HCEC 1CT (cell line): ENCODE results near the gene B3GALT5.
"Not testable (repeated sequence)": the region's sequence is repeated elsewhere in the genome, so short reads cannot be mapped to it uniquely, and the experiment has no call there.

Experiments used
- DNase-seq: peaks from one replicate; pipeline ENCODE4 v3.0.0-alpha.2; 2017

Gene B3GALT5

DNA sequence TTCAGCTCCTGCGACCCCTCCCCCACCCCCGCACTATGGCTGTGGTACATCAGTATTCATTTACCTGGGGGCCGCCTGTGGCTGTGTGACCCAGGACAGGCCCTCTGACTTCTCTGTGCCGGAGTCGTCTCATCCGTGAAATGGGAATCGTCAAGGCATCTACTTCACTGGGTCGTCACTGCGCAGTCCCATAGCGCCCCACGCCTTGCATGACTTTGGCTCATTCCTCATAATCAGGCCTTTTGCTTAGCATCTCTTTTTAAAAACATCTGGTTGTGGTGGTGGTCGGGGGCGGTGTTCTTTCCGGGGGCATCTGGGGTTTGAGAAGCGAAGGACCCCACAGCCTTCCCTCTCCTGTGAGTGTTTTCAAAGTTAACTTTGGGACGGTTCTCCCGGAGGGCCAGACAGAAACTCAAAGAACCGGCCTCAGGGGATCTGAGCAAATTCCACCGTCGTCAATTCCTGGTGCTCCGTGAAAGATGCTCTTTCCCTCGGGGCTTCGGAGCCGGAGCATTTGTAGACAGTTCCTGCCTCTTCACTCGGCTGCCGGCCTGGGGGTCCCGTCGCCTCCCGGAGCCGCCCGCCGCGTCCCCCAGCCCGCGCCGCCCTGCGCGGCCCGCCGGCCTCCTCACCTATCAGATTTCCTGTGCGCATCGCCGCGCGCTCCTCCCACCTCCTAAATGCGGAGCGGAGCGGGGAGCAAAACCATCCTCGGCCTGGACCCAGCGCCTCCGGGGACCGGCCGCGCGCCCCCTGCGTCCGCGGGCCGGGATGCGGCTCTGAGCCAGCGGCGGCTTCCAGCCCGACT, at the start of gene B3GALT5:
TSS of gene B3GALT5 (plus strand) at position 708 of the 808 bp plus-strand sequence. CDS start 47,620 bp downstream, outside the sequence.
- DNase-seq: no peak

- DNase-seq: no peak
Measured at GRCh38 chr21:39564200-39564599, 48.5 kb upstream of the B3GALT5 start.

GRCh38 chr21:39567180-39567972, 45.4 kb upstream of the B3GALT5 start:
- no peak for DNase-seq

GRCh38 chr21:39568361-39568760, 44.4 kb upstream of the B3GALT5 start:
- DNase-seq: no peak

DNA sequence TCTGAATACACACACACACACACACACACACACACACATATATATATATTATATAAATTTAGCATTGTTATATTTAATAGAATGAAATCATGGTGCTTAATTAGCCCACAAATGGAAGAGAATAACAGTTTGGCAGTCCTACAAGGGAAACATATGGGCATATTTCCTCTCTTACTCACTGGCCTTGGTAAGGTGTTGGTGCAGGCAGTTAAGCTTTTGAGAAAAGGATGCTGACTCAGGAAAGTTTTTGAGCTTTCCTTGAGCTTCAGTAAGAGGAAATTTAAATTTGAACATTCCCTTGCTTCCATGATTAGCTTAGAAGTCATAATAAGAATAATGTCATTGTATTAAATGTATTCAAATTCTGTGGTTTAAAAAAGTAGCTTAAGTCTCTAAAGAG, 37.0 kb upstream of the B3GALT5 start:
- DNase-seq: no peak

- no peak for DNase-seq
Measured at GRCh38 chr21:39576518-39577128, 36.1 kb upstream of the B3GALT5 start.

- no peak for DNase-seq
Measured at GRCh38 chr21:39579734-39580332, 32.9 kb upstream of the B3GALT5 start.

DNA sequence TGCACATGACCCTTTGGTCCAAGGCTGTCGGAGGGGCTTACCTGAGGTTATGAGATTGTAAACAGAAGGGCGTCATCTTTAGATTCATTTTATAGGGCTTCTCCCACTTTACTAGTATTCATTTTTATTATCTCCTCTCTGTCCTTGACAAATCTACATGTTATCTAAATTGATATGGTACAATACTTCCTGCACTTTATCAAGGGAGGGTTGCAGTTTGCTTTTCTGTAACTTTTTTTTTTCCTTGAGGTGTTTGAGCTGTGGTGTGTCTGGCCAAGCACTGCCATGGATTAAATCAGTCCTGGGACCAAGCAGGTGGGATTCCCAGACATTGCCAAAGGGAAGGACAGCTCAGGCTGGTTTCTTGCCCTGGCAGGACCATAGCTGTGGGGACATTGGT, 32.0 kb upstream of the B3GALT5 start:
- DNase-seq: no peak

- no peak for DNase-seq
Measured at GRCh38 chr21:39581414-39581813, 31.3 kb upstream of the B3GALT5 start.

GRCh38 chr21:39582749-39583148, 30.0 kb upstream of the B3GALT5 start:
- no peak for DNase-seq

DNA sequence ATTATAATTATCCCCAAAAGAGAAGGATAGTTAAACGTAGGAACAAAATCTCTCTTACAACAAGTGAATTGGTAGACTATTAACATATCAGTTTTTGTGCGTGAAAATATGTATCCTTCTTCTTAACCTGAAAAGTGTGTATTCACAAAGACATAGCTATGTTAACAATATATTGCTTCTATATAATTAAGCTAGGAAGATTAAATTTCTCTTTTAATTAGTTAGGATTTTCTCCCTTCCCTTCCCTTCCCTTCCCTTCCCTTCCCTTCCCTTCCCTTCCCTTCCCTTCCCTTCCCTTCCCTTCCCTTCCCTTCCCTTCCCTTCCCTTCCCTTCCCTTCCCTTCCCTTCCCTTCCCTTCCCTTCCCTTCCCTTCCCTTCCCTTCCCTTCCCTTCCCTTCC, 29.2 kb upstream of the B3GALT5 start:
- DNase-seq: not testable (repeated sequence)

DNA sequence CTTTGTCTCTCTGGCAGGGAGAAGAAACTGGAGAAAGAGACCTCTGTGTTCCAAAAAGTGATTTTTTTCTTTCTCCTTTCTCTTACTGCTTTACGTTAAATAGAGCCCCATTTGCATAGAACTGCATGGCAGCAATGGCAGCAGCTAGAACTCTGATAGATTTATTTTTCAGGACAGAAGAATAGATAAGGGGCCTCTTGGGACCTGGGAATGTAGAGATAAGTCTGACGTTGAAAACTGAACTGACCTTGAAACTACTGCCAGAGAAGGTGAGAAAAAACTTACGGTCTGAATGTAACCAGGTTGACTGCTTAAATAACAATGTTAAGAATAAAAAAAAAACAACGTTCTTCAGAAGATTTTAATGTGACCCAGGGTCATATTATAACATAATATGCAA, 25.4 kb upstream of the B3GALT5 start:
- DNase-seq: no peak

DNA sequence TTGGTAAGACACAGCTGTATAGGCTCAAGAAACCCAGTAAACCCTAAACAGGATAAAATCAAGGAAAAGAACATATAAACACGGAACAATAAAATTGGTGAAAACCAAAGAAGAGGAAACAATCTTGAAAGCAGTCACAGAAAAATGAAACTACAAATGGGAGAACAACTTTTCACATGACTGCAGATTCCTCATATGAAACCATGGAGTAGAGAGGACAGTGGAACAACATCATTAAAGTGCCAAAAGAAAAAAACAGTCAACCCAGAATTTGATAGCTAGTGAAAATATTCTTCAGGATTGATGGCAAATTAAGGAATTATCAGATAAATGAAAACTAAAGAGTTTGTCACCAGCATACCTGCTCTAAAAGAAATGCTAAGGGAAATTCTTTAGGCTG, 23.9 kb upstream of the B3GALT5 start:
- no peak for DNase-seq

DNA sequence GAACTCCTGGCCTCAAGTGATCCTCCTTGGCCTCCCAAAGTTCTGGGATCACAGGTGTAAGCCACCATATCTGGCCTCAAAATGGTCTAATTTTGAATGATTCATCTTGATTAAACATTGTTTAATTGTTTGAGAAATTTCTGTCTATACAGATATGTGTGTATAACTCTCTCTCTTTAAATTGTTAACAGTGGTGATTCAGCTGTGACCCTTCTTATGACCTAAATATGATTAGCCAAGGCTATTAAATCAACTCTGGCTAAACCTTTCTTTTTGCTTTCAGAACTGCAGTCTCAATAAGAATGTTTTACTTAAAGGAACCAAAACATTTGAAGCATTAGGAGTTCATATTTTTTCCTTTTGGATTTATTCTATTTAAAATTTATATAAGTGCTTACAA, 19.2 kb upstream of the B3GALT5 start:
- no peak for DNase-seq

DNA sequence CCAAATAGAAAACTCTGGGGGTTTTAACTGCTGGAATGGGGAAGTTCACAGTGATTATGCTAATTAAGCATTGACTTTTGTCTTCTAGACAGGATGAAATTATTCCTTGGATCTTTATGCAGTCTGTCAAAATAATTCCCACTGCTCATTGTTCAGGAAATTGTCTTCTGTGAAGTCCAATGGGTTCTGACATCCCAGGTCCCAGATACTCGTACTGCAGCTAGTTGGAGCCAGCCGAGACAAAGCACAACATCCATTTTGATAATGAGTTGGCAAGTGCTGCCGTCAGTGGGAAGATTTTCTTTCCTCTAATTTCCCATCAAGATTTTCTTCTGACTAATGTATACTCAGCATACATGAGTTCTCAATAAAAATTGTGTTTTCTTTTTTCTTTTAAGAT, 17.3 kb upstream of the B3GALT5 start:
- DNase-seq: no peak

DNA sequence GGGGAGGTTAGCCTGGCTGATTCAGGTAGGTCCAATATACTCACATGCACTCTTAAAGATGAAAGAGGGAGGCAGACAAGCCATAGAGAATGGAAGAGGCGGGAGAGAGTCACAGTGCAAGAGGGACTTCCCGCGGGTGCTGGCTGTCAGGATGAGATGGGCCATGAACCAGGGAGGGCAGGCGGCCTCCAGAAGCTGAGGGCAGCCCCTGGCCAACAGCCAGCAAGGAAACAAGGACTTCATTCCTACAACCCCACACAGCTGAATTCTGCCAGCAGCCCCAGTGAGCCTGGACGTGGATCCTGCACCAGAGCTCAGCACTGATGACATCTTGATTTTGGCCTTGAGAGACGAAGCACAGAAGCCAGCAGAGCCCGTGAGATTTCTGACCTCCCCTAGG, 15.1 kb upstream of the B3GALT5 start:
- DNase-seq: no peak

GRCh38 chr21:39599191-39599970, 13.4 kb upstream of the B3GALT5 start:
- DNase-seq: no peak

- DNase-seq: no peak
Measured at GRCh38 chr21:39601187-39601928, 11.4 kb upstream of the B3GALT5 start.

DNA sequence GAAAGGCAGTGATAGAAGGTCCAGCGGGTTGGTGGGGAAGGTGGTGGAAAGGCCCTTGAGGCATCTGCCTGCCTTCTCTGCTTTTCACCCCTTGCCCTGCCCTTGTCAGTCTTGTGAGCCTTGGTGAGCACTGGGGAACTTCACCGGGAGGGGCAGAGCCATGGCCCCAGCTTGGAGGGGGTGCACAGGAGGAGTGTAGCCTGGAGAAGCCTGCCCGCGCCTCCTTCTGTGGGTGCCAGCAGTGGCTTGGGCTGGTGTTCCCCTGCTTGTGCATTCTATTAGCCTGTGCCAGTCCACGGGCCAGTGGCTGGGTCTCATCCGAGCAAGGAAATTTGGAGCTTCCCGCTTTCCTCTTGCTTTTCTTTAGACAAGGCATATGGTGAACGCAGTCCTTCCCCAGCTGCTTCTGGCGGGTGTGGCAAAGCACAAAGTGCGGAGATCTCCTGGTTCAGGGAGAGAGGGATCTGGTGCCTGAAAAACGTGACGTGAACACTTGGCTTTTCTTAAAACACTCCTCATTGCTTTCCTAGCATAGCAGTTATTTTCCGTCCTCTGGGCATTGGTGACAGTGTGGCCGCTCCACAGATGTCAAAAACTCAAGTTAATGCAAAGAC, 10.6 kb upstream of the B3GALT5 start:
- no peak for DNase-seq

GRCh38 chr21:39602793-39603192, 9.9 kb upstream of the B3GALT5 start:
- DNase-seq: no peak

DNA sequence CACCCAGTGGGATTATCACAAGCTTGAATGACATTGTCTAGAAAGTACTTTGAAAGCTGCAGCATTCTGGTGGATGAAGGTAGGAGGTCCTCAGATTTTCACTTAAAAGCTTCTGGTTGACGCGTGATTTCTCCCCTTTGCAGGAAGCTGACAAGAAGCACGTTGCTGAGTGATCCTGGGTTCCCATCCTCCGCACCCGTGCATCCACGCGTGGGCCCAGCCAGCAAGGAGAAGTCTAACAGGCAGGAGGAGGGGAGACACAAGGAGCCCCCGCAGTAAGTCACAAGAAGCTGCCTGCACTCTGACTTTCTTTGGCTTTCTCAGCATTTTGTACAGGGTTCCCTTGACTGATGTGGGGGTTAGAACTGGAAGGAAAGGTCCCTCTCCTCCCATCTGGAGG, 7.8 kb upstream of the B3GALT5 start:
- no peak for DNase-seq
